ENCODE data around the gene MPV17L.
"Not testable (repeated sequence)": the region's sequence is repeated elsewhere in the genome, so short reads cannot be mapped to it uniquely, and the experiment has no call there.

MPV17L gene

GRCh38 chr16:15407756-15408155, 12.2 kb downstream of the MPV17L start:
- DNase-seq; intact Hi-C loops (cut with DNase I): not testable (repeated sequence)

GRCh38 chr16:15409476-15409875, 13.9 kb downstream of the MPV17L start:
- intact Hi-C loops (cut with DNase I) = not testable (repeated sequence)

GRCh38 chr16:15415511-15415985, 20.0 kb downstream of the MPV17L start:
- no peak for DNase-seq
- intact Hi-C loops (cut with DNase I) = no loop called here

More at GRCh38 chr16:15409476-15409875, 13.9 kb downstream of the MPV17L start:
- peak in 1 of 10 donors; percentile 12 for DNase-seq

DNA sequence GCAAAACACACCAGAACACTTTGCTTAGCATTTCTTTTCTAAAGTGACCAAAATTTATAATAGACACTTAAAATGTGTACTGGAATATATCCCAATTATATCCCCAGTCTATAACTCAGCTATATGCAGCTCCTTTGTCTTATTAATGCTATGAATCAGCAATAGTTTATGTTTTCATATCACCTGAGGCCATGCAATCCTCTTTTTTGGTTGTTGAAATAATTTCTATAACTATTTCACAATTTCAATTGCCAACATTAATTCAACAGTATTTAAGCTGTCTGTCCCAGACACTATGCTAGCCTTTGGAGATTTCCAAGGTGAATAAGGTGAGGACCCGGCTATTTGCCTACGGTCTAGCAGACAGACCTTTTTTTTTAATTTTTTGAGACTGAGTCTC, 21.6 kb downstream of the MPV17L start:
- DNase-seq = no peak
- intact Hi-C loops (cut with DNase I) = no loop called here

- intact Hi-C loops (cut with DNase I) = no loop called here
- DNase-seq = no peak
Observed at GRCh38 chr16:15418206-15418605, 22.7 kb downstream of the MPV17L start.

DNA sequence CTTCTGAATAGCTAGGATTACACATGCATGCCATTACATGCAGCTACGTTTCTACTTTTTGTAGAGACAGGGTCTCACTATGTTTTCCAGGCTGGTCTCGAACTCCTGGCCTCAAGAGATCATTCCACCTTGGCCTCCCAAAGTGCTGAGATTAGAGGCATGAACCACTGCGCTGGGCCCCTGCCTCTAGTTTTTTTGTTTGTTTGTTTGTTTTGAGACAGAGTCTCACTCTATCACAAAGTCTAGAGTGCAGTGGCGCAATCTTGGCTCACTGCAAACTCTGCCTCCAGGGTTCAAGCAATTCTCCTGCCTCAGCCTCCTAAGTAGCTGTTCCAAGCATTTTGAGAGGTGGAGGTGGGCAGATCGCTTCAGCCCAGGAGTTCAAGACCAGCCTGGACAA, 26.1 kb downstream of the MPV17L start:
- peak in 1 of 10 donors; percentile 22 for DNase-seq
- intact Hi-C loops (cut with DNase I) = loop anchor here (10.0 kb wide), 2 partner anchors 113 to 283 kb away; no protein-coding TSS in a partner anchor

DNA sequence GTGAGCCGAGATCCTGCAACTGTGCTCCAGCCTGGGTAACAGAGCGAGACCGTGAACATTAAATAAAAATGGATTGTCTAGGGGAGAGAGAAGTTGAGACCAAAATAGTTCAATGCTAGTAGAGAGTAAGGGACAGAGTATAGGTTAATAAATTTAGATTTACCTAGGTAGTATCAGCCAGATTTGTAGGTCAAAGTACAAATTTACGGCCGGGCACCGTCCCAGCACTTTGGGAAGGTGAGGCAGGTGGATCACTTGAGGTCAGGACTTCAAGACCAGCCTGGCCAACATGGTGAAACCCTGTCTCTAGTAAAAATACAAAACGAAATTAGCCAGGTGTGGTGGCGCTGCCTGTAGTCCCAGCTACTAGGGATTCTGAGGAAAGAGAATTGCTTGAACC, 26.7 kb downstream of the MPV17L start:
- DNase-seq = peak in 1 of 10 donors; percentile 20
- intact Hi-C loops (cut with DNase I) = loop anchor here (10.0 kb wide), 2 partner anchors 113 to 283 kb away; no protein-coding TSS in a partner anchor

DNA sequence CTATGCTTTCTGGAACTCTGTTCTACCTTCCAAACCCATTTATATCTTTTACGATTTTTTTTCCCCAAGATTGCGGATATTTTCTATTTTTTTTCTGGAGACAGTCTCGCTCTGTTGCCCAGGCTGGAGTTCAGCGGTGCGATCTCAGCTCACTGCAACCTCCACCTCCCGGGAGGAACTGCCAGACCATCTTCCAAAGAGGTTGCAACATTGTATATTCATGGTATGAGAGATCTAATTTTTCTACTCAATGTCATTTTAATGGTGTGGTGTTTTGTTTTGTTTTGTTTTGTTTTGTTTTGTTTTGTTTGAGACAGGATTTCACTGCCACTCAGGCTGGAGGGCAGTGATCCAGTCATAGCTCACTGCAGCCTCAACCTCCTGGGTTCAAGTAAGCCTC, 30.3 kb downstream of the MPV17L start:
- peak in 1 of 10 donors; percentile 28 for DNase-seq
- intact Hi-C loops (cut with DNase I) = loop anchor here (5.0 to 10.0 kb wide), 3 partner anchors 51 to 279 kb away; no protein-coding TSS in a partner anchor

- intact Hi-C loops (cut with DNase I) = loop anchor here (5.0 to 10.0 kb wide), 3 partner anchors 51 to 278 kb away; no protein-coding TSS in a partner anchor
- no peak for DNase-seq
Observed at GRCh38 chr16:15426796-15427195, 31.2 kb downstream of the MPV17L start.

DNA sequence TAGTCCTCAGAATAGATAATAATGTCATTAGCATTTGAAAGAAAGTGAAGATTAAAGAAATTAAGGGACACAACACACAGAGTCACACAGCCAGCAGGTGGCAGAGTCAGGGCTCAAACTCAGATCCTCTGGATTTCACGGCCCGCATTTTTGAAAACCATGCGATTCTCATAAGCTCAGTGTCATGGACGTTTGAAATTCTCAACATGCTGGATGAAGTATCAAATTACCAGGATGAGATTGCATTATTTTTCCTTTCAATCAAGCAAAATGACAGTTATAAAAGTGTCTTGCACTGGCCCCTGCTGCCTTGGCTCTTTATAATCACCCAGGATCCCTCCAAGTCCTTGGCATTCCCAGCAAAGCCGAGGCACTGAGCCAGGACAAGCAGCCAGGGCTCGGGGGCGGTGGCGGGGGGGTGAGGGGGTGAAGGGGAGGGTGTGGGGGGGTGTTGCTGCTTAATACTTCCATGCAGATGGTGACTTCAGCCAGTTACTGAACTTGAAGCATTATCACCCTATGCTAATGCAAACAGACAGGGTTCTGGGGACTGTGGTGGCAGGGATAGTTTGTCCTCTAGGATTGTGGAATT, 32.2 kb downstream of the MPV17L start:
- intact Hi-C loops (cut with DNase I) = loop anchor here (5.0 to 10.0 kb wide), 3 partner anchors 50 to 277 kb away; no protein-coding TSS in a partner anchor
- peak in 9 of 10 donors; percentile 29 to 93 (median 60) for DNase-seq

DNA sequence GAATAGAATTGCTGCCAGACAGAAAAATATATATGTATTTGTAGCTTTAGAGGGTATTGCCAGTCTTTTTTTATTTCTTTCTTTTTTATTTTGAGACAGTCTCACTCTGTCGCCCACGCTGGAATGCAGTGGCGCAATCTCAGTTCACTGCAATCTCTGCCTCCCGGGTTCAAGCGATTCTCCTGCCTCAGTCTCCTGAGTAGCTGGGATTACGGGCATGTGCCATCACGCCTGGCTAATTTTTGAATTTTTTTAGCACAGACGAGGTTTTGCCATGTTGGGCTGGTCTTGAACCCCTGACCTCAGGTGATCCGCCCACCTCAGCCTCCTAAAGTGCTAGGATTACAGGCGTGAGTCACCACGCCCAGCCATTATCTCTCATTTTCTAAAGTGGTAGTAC, 35.3 kb downstream of the MPV17L start:
- intact Hi-C loops (cut with DNase I) = loop anchor here (5.0 kb wide), 1 partner anchor 211 kb away; the partner anchor contains the start of gene MARF1
- DNase-seq = not testable (repeated sequence)

GRCh38 chr16:15434079-15434424, 38.5 kb downstream of the MPV17L start:
- peak in 4 of 10 donors; percentile 15 to 87 (median 52) for DNase-seq
- intact Hi-C loops (cut with DNase I) = loop anchor here (2.0 to 5.0 kb wide), 2 partner anchors 117 to 208 kb away; partner anchors contain the start of gene MARF1

DNA sequence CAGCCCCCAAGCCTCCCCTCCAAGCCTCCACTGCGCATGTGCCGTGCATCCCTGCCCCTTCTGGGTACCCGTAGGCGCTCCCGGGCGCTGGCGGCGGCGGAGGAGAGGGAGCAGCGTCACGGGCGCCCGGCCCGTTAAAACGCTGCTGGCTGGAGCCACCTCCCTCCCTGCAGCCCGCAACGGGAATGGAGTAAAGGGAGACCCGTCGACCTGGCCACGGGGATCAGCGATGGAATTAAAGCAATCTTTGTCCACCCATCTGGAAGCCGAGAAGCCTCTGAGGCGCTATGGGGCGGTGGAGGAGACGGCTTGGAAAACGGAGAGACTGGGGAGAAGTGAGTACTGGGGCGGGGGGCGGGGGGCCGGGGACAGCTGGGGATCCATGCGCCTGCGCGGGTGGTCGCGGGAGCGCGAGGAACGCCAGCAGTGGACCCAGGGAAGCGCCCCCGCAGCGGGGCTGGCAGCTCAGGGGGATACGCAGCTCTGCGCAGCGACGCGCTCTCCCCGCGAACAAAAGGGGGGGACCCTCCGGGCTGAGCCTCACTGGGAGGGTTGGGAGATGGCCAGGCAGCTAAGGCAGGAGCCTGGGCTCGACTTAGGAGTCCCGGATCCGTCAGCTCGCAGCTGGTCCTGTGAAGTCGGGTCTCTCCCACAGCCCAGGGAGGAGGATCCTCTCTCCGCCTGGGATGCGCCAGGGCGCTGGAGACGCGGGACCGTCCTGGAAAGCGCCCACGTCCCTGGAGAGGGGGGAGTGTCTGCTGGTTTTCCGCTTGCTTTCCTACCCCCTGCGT, 39.1 kb downstream of the MPV17L start, which contains the start of gene BMERB1:
Gene BMERB1 (plus strand): TSS at position 164 of the 791 bp plus-strand sequence. CDS start 66 bp downstream, at position 230.
- intact Hi-C loops (cut with DNase I) = loop anchor here (2.0 to 5.0 kb wide), 2 partner anchors 116 to 208 kb away; partner anchors contain the start of gene MARF1

GRCh38 chr16:15435216-15435864, 39.8 kb downstream of the MPV17L start:
- intact Hi-C loops (cut with DNase I) = loop anchor here (2.0 kb wide), 1 partner anchor 115 kb away; no protein-coding TSS in a partner anchor
- peak in 2 of 10 donors; percentile 15 to 72 for DNase-seq

More for the DNA sequence above, 39.1 kb downstream of the MPV17L start, which contains the start of gene BMERB1:
- peak; percentile 78 to 97 (median 84) for DNase-seq

DNA sequence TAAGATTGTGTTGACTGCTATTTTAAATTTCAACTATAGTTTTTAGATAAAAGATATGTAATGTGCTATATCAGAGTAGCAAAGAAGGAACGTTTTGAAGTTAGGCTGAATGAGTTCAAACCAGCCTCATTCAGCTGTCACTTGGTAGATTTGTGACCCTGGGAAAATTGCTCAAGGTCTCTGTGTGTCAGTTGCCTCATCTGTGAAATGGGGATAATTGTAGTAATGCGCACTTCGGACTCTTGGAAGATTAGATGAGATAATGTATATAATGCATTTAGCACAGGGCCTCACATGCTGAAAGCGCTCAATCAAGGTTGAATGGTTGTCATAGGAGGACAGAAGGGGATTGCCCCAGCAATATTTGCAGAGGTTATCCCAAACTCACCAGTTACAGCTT, 43.5 kb downstream of the MPV17L start:
- no peak for DNase-seq
- intact Hi-C loops (cut with DNase I) = no loop called here

DNA sequence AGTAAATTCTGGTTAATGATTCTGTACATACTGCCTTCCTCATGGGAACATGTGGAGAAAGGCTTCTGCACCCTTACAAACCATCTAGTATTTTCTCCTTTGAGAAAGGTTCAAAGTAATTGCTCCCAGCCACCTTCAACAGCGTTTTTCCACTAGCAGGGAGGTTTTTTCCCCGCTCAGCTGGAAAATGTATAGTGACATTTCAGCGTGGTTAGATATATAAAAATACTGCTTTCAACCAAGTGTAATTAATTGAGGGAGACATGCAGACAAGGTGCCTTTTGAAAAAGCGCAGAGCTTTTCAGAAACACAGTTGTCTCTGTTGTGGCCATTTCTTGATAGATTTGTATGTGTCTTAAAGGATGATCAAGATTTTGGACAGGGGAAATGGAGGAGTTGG, 44.0 kb downstream of the MPV17L start:
- intact Hi-C loops (cut with DNase I) = no loop called here
- DNase-seq = no peak

DNA sequence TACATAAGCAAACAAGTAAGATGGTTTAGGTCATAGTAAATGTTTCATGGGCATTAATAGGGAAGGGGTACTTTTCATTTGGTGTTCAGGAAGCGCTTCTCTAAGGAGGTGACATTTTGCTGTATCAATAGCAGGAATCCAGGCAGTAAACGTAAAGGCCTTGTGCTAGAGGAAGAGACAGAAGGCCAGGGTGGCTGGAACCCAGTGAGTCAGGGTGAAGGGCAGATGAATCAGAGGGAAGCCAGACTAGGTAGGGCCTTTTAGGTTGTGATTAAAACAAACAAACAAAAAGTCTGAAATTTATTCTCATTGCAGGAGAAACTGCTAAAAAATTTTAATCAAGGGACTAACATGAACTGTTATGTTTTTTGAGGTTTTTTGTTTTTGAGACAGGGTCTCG, 45.3 kb downstream of the MPV17L start:
- intact Hi-C loops (cut with DNase I) = no loop called here
- DNase-seq = no peak

DNA sequence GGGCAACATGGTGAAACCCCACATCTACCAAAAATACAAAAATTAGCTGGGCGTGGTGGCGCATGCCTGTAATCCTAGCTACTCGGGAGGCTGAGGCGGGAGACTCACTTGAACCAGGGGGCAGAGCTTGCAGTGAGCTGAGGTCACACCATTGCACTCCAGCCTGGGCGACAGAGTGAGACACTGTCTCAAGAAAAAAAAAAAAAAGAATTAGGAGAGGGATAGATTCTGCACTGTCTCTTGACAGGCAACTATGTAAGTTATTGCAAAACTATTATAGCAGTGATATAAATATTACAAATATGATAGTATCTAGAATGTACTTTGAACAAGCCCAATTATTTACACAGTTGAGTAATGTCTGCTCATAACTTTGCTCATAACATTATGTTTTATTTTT, 46.6 kb downstream of the MPV17L start:
- DNase-seq; intact Hi-C loops (cut with DNase I): not testable (repeated sequence)

GRCh38 chr16:15443753-15444152, 48.2 kb downstream of the MPV17L start:
- DNase-seq = no peak
- intact Hi-C loops (cut with DNase I) = no loop called here

DNA sequence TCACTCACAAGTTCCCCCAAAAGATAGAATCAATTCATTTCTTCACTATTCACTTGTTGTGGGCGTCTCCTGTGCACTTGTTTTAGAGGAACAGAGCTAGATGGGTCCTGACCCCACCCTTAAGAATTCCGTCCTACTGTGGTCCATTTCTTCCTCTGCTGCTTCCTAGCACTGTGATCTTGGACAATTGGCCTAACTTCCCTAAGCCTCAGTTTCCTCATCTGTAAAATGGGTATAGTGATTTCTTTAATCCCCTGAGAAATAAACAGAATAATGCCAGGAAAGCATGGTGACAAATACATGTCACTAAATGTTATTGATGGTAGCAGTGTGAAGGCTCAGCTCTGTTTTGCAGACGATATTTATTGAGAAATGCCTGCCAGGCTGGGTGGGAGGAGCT, 48.7 kb downstream of the MPV17L start:
- intact Hi-C loops (cut with DNase I) = no loop called here
- no peak for DNase-seq
